ENCODE measurements around the gene GPC5.

Gene GPC5

GRCh38 chr13:91758724-91759123 is 360.3 kb downstream of the GPC5 start:
- no peak for DNase-seq (ENCODE audit: low read depth in 2 of 2)
- no peak for TF ChIP-seq CTCF (IDR thresholded peaks at IDR 0.05; ENCODE audit: low read depth, low read length)
- H3K4me3 ChIP-seq (replicated peaks in 1 of 2; ENCODE audit: low read depth in 2 of 2, low read length in 2 of 2), result no peak overlapping the region

GRCh38 chr13:91762957-91763356 is 364.5 kb downstream of the GPC5 start:
- DNase-seq (ENCODE audit: low read depth in 2 of 2), result no peak
- no peak for TF ChIP-seq CTCF (IDR thresholded peaks at IDR 0.05; ENCODE audit: low read depth, low read length)
- no peak overlapping the region for H3K4me3 ChIP-seq (replicated peaks in 1 of 2; ENCODE audit: low read depth in 2 of 2, low read length in 2 of 2)

GRCh38 chr13:91764527-91764926 is 366.1 kb downstream of the GPC5 start:
- no peak for DNase-seq (ENCODE audit: low read depth in 2 of 2)
- H3K4me3 ChIP-seq (replicated peaks in 1 of 2; ENCODE audit: low read depth in 2 of 2, low read length in 2 of 2), result no peak overlapping the region
- no peak for TF ChIP-seq CTCF (IDR thresholded peaks at IDR 0.05; ENCODE audit: low read depth, low read length)

GRCh38 chr13:91767651-91768050 is 369.2 kb downstream of the GPC5 start:
- TF ChIP-seq CTCF (IDR thresholded peaks at IDR 0.05; ENCODE audit: low read depth, low read length), result no peak
- no peak overlapping the region for H3K4me3 ChIP-seq (replicated peaks in 1 of 2; ENCODE audit: low read depth in 2 of 2, low read length in 2 of 2)
- DNase-seq (ENCODE audit: low read depth in 2 of 2), result no peak

GRCh38 chr13:91768746-91769145 is 370.3 kb downstream of the GPC5 start:
- no peak for DNase-seq (ENCODE audit: low read depth in 2 of 2)
- TF ChIP-seq CTCF (IDR thresholded peaks at IDR 0.05; ENCODE audit: low read depth, low read length), result no peak
- H3K4me3 ChIP-seq (replicated peaks in 1 of 2; ENCODE audit: low read depth in 2 of 2, low read length in 2 of 2), result no peak overlapping the region

GRCh38 chr13:91771229-91771628 is 372.8 kb downstream of the GPC5 start:
- H3K4me3 ChIP-seq (replicated peaks in 1 of 2; ENCODE audit: low read depth in 2 of 2, low read length in 2 of 2), result no peak overlapping the region
- DNase-seq (ENCODE audit: low read depth in 2 of 2), result no peak
- TF ChIP-seq CTCF (IDR thresholded peaks at IDR 0.05; ENCODE audit: low read depth, low read length), result no peak

- DNase-seq (ENCODE audit: low read depth in 2 of 2), result no peak
- no peak overlapping the region for H3K4me3 ChIP-seq (replicated peaks in 1 of 2; ENCODE audit: low read depth in 2 of 2, low read length in 2 of 2)
- no peak for TF ChIP-seq CTCF (IDR thresholded peaks at IDR 0.05; ENCODE audit: low read depth, low read length)
Measured at GRCh38 chr13:91773591-91774227, 375.3 kb downstream of the GPC5 start.

Data from cardiac fibroblast (primary cell).